IMR-90 (cell line): ENCODE results near the gene RNF14. TPM values are rescaled to one million over a fixed set of nuclear protein-coding genes. Genes with fewer than 3 reads are reported as not detected.

Source experiments
- ATAC-seq: fragments of 200-7000 bp; cut with Tn5 transposase; 2 replicates; pipeline ENCODE4 v1.9.1; 2020; ENCODE audit warnings: low read depth, mild to moderate bottlenecking, moderate library complexity
- BruUV-seq: library from RNA; stranded (reverse); fragments of 400-500 nt; replicated peaks from 2 replicates; lab custom pipeline; 2021; lab: Mats Ljungman, UMichigan
- CTCF ChIA-PET: fragments of 300-600 bp; formaldehyde crosslinking; extraction: SDS; loops from one replicate; lab custom pipeline; 2021; ENCODE audit warnings: antibody characterized with exemption; lab: Yijun Ruan, JAX
- POLR2A ChIA-PET: fragments of 300-600 bp; sonication (Branson Sonifier 250); formaldehyde crosslinking; loops from one replicate; lab custom pipeline; 2022; ENCODE audit warnings: antibody characterized with exemption; ENCODE audit not compliant: unreplicated experiment; lab: Charles Lee
- DNase-seq: peaks from one replicate; pipeline ENCODE4 v3.0.0; 2013
- H2AFZ ChIP-seq: replicated peaks from 2 replicates; pipeline ENCODE3; 2013; ENCODE audit warnings: low read length, mild to moderate bottlenecking; ENCODE audit not compliant: poor library complexity
- H2AK5ac ChIP-seq: 2 replicates; pipeline ENCODE4 v1.6.1; 2013; ENCODE audit warnings: low read depth, low read length, inconsistent platforms
- H2AK9ac ChIP-seq: replicated peaks from 2 replicates; pipeline ENCODE3; 2013; ENCODE audit warnings: mild to moderate bottlenecking, low read depth, low read length, moderate library complexity; ENCODE audit not compliant: poor library complexity
- H2BK120ac ChIP-seq: 2 replicates; pipeline ENCODE4 v1.6.1; 2013; ENCODE audit warnings: low read depth, low read length, inconsistent platforms
- H2BK15ac ChIP-seq: 3 replicates; pipeline ENCODE4 v1.6.1; 2013; ENCODE audit warnings: low read depth, low read length, inconsistent platforms
- H2BK20ac ChIP-seq: 2 replicates; pipeline ENCODE4 v1.6.1; 2013; ENCODE audit warnings: low read depth, mild to moderate bottlenecking, inconsistent platforms, low read length, moderate library complexity
- H2BK5ac ChIP-seq: 2 replicates; pipeline ENCODE4 v1.6.1; 2013; ENCODE audit warnings: mild to moderate bottlenecking, low read depth, low read length, inconsistent platforms; ENCODE audit not compliant: poor library complexity, severe bottlenecking
- H3K14ac ChIP-seq: replicated peaks from 2 replicates; pipeline ENCODE4 v1.6.1; 2013; ENCODE audit warnings: low read depth, low read length, inconsistent platforms
- H3K18ac ChIP-seq: 2 replicates; pipeline ENCODE4 v1.6.1; 2013; ENCODE audit warnings: low read depth, low read length, control low read depth
- H3K23ac ChIP-seq: 2 replicates; pipeline ENCODE4 v1.6.1; 2013; ENCODE audit warnings: low read depth, low read length, inconsistent platforms
- H3K27ac ChIP-seq: 2 replicates; pipeline ENCODE4 v1.5.1; 2013; ENCODE audit warnings: mild to moderate bottlenecking, control low read depth, low read length; ENCODE audit not compliant: insufficient read depth
- H3K27me3 ChIP-seq: 2 replicates; pipeline ENCODE4 v1.6.1; 2013; ENCODE audit warnings: low read length; ENCODE audit not compliant: control insufficient read depth, insufficient read depth
- H3K36me3 ChIP-seq: 2 replicates; pipeline ENCODE4 v1.6.1; 2013; ENCODE audit warnings: low read length, mixed read lengths; ENCODE audit not compliant: control insufficient read depth, insufficient read depth
- H3K4ac ChIP-seq: 2 replicates; pipeline ENCODE4 v1.6.1; 2013; ENCODE audit warnings: low read depth, low read length, inconsistent platforms
- H3K4me1 ChIP-seq: 2 replicates; pipeline ENCODE4 v1.6.1; 2013; ENCODE audit warnings: low read length, mixed read lengths; ENCODE audit not compliant: control insufficient read depth, insufficient read depth
- H3K4me2 ChIP-seq: 2 replicates; pipeline ENCODE4 v1.6.1; 2013; ENCODE audit warnings: low read depth, mild to moderate bottlenecking, control low read depth, low read length, moderate library complexity
- H3K4me3 ChIP-seq: 2 replicates; pipeline ENCODE4 v1.5.1; 2013; ENCODE audit warnings: low read depth, mild to moderate bottlenecking, control low read depth, low read length, moderate library complexity; ENCODE audit not compliant: insufficient read depth
- H3K56ac ChIP-seq: 2 replicates; pipeline ENCODE4 v1.6.1; 2013; ENCODE audit warnings: low read length, inconsistent platforms; ENCODE audit not compliant: insufficient read depth; ENCODE audit errors: extremely low read depth
- H3K79me1 ChIP-seq, 2 experiments: 2 replicates each; pipeline ENCODE4 v1.6.1; 2013; ENCODE audit warnings: low read length in 2 of 2, inconsistent platforms in 1 of 2, low read depth in 1 of 2
- H3K9ac ChIP-seq: 2 replicates; pipeline ENCODE4 v1.6.1; 2013; ENCODE audit warnings: low read depth, low read length, control low read depth
- H3K9me1 ChIP-seq: 2 replicates; pipeline ENCODE4 v1.6.1; 2013; ENCODE audit warnings: low read length, inconsistent platforms; ENCODE audit not compliant: insufficient read depth
- H3K9me3 ChIP-seq: 2 replicates; pipeline ENCODE4 v1.6.1; 2013; ENCODE audit warnings: low read length; ENCODE audit not compliant: control insufficient read depth, insufficient read depth
- H4K20me1 ChIP-seq: 2 replicates; pipeline ENCODE4 v1.6.1; 2013; ENCODE audit warnings: low read length, inconsistent platforms; ENCODE audit not compliant: insufficient read depth
- H4K5ac ChIP-seq: 2 replicates; pipeline ENCODE4 v1.6.1; 2013; ENCODE audit warnings: mild to moderate bottlenecking, low read depth, low read length, control low read depth
- H4K8ac ChIP-seq, 2 experiments: 2 replicates each; pipeline ENCODE4 v1.6.1; 2013; ENCODE audit warnings: low read depth in 2 of 2, low read length in 2 of 2, control low read depth in 1 of 2, inconsistent platforms in 1 of 2
- H4K91ac ChIP-seq: 2 replicates; pipeline ENCODE4 v1.6.1; 2013; ENCODE audit warnings: low read depth, low read length, inconsistent platforms; ENCODE audit not compliant: insufficient read depth
- CTCF ChIP-seq: conservative IDR thresholded peaks from 2 replicates; pipeline ENCODE4 v1.5.1; 2012; ENCODE audit warnings: mild to moderate bottlenecking, low read depth, low read length, improper control_type of control experiment
- ELK1 ChIP-seq: fragments of 150-350 bp; IDR thresholded peaks from 2 replicates; pipeline ENCODE4 v1.6.1; 2016; ENCODE audit warnings: low read depth, mild to moderate bottlenecking, low read length, moderate library complexity, borderline replicate concordance
- WGBS, 2 experiments: methylation state at CpG; one replicate each; pipeline versions ENCODE4 v1.1.5 to v1.1.7; 2013; ENCODE audit warnings: missing lambda C conversion rate in 2 of 2; ENCODE audit not compliant: insufficient read length in 1 of 2; ENCODE audit errors: extremely low coverage in 2 of 2; 5-methylcytosine and 5-hydroxymethylcytosine counted together
- dilution Hi-C: fragments of 300-500 bp; cut with HindIII; formaldehyde crosslinking; loops from one replicate; pipeline ENCODE4 v1.14.3; 2018; ENCODE audit warnings: low sequenced_read_pairs; ENCODE audit not compliant: unreplicated experiment
- in situ Hi-C: fragments of 300-500 bp; cut with MboI; formaldehyde crosslinking; loops from 3 replicates; pipeline ENCODE4 v1.14.3; 2019; ENCODE audit warnings: low sequenced_read_pairs, inconsistent platforms, mixed read lengths
- intact Hi-C: fragments of 100-400 bp; cut with micrococcal nuclease; formaldehyde crosslinking; loops from 2 replicates; pipeline ENCODE4 v1.10.0; 2022
- polyA plus RNA-seq, 3 experiments: library from polyadenylated mRNA; depleted of rRNA; stranded (reverse); fragments of >200 nt; gene quantifications; 2 replicates each; pipeline ENCODE4 v1.2.3, GENCODE V29; 2012; ENCODE audit warnings: low replicate concordance in 1 of 3
- total RNA-seq: library from RNA; depleted of rRNA; stranded (reverse); fragments of >200 nt; gene quantifications from 2 replicates; pipeline ENCODE4 v1.2.3, GENCODE V29; 2012

The RNF14 gene
- total and polyA plus RNA-seq, 2 of the 4 experiments (the other 2 are of a cell fraction), result 36.1 to 106 TPM

- ATAC-seq (peak; percentile 53), DNase-seq (no peak)
- no peak overlapping the region for H4K5ac ChIP-seq
- CTCF ChIA-PET, result interaction anchor here (1.0 to 1.3 kb wide), 2 partner anchors 9 to 28 kb away, joined by 4 read pairs; no protein-coding TSS in a partner anchor
- no peak overlapping the region for H3K9ac ChIP-seq
- no peak overlapping the region for H3K23ac ChIP-seq
- no peak overlapping the region for H2AK5ac ChIP-seq
- in situ Hi-C loops, result no loop called here
- no CpG with 5 or more reads among the region's 9 CpGs for WGBS, 2 experiments
- intact Hi-C loops, result no loop called here
- no peak overlapping the region for H2AFZ ChIP-seq
- H3K4ac ChIP-seq, result no peak overlapping the region
- H3K4me3 ChIP-seq, result no peak overlapping the region
- no peak overlapping the region for H3K14ac ChIP-seq
- peaks cover 29% of the 10 kb centered on the region for H3K27me3 ChIP-seq
- TF ChIP-seq CTCF, result peak; percentile 26; the same call in 1 of the 2 replicates
- TF ChIP-seq ELK1, result no peak
- H3K36me3 ChIP-seq, result no peaks in the 10 kb centered on the region
- no peak overlapping the region for H2AK9ac ChIP-seq
- H3K27ac ChIP-seq, result no peak overlapping the region
- H2BK120ac ChIP-seq, result no peak overlapping the region
- BruUV-seq, result no TSS peak
- no peak overlapping the region for H3K4me2 ChIP-seq
- no peak overlapping the region for H4K8ac ChIP-seq
- no peaks in the 10 kb centered on the region for H3K79me1 ChIP-seq
- H4K91ac ChIP-seq, result no peak overlapping the region
- dilution Hi-C loops, result no loop called here
- H3K4me1 ChIP-seq, result no peaks in the 10 kb centered on the region
- H4K20me1 ChIP-seq, result no peaks in the 10 kb centered on the region
- POLR2A ChIA-PET, result no interaction called here
- no peak overlapping the region for H2BK15ac ChIP-seq
- H3K9me1 ChIP-seq, result no peaks in the 10 kb centered on the region
- H2BK5ac ChIP-seq, result no peak overlapping the region
- no peaks in the 10 kb centered on the region for H3K9me3 ChIP-seq
- H2BK20ac ChIP-seq, result no peak overlapping the region
- H3K18ac ChIP-seq, result no peak overlapping the region
- no peak overlapping the region for H3K56ac ChIP-seq
Measured at GRCh38 chr5:141951332-141951781, 17.5 kb upstream of the RNF14 start.
